ENCODE results near the gene VTA1. TPM values are rescaled to one million over a fixed set of nuclear protein-coding genes. Genes with fewer than 3 reads are reported as not detected.

VTA1 gene
- total and polyA plus RNA-seq, 2 of the 4 experiments (the other 2 are of a cell fraction) = 60.9 to 120 TPM

GRCh38 chr6:142174703-142175102 lies 27.6 kb downstream of the VTA1 start:
- CTCF ChIA-PET = no interaction called here
- H3K23ac ChIP-seq (ENCODE audit: low read depth, low read length) = no peak overlapping the region

More at GRCh38 chr6:142174703-142175102, 27.6 kb downstream of the VTA1 start:
- Histone ChIP-seq H2AK5ac (ENCODE audit: low read depth, low read length) (no peak overlapping the region), H4K8ac (ENCODE audit: low read depth in 2 of 2, low read length in 2 of 2) (no peak overlapping the region), H3K9me1 (ENCODE audit: insufficient read depth, low read length) (peaks cover 3% of the 10 kb centered on the region; the same call in 1 of the 2 replicates), H3K56ac (ENCODE audit: extremely low read depth, insufficient read depth, low read length) (no peak overlapping the region), H3K4me1 (ENCODE audit: control insufficient read depth, insufficient read depth, low read length) (no peaks in the 10 kb centered on the region), H2BK120ac (ENCODE audit: low read depth, low read length) (no peak overlapping the region), H3K9ac (ENCODE audit: low read depth, low read length) (no peak overlapping the region), H2BK20ac (ENCODE audit: low read depth, low read length) (no peak overlapping the region), H3K36me3 (ENCODE audit: control insufficient read depth, insufficient read depth, low read length) (peaks cover 25% of the 10 kb centered on the region), H4K5ac (ENCODE audit: low read depth, low read length) (no peak overlapping the region), H2BK15ac (ENCODE audit: low read depth, low read length) (no peak overlapping the region), H2AFZ (replicated peaks; ENCODE audit: low read length, poor library complexity) (no peak overlapping the region), H3K9me3 (ENCODE audit: control insufficient read depth, insufficient read depth, low read length) (peaks cover 2% of the 10 kb centered on the region; the same call in 1 of the 2 replicates), H4K20me1 (ENCODE audit: insufficient read depth, low read length) (no peaks in the 10 kb centered on the region), H3K4me2 (ENCODE audit: low read depth, low read length) (no peak overlapping the region), H3K4me3 (ENCODE audit: insufficient read depth, low read depth, low read length) (no peak overlapping the region), H2BK5ac (ENCODE audit: low read depth, low read length, poor library complexity, severe bottlenecking) (no peak overlapping the region), H3K79me1 (ENCODE audit: low read depth in 1 of 2, low read length in 2 of 2) (peaks cover 6 to 7% of the 10 kb centered on the region in 2 experiments; a peak in 3 of 4 replicates), H3K18ac (ENCODE audit: low read depth, low read length) (no peak overlapping the region), H4K91ac (ENCODE audit: insufficient read depth, low read depth, low read length) (no peak overlapping the region), H3K27me3 (ENCODE audit: control insufficient read depth, insufficient read depth, low read length) (no peaks in the 10 kb centered on the region), H3K27ac (ENCODE audit: insufficient read depth, low read length) (no peak overlapping the region), H2AK9ac (replicated peaks; ENCODE audit: low read depth, low read length, poor library complexity) (no peak overlapping the region), H3K14ac (replicated peaks; ENCODE audit: low read depth, low read length) (no peak overlapping the region), H3K4ac (ENCODE audit: low read depth, low read length) (no peak overlapping the region)
- ATAC-seq (ENCODE audit: low read depth) (no peak), DNase-seq (no peak)
- dilution Hi-C loops (cut with HindIII; ENCODE audit: low sequenced_read_pairs, unreplicated experiment) = no loop called here
- TF ChIP-seq POLR2A (IDR thresholded peaks at IDR 0.05; ENCODE audit: low read depth, low read length) (no peak), SMC3 (IDR thresholded peaks at IDR 0.05; ENCODE audit: low read depth, low read length) (no peak), MXI1 (IDR thresholded peaks at IDR 0.05; ENCODE audit: borderline replicate concordance, low read depth, low read length) (no peak), ELK1 (IDR thresholded peaks at IDR 0.05; ENCODE audit: borderline replicate concordance, low read depth, low read length) (no peak), RFX5 (IDR thresholded peaks at IDR 0.05; ENCODE audit: low read depth, low read length) (no peak), RAD21 (IDR thresholded peaks at IDR 0.05; ENCODE audit: low read length) (no peak), USF2 (IDR thresholded peaks at IDR 0.05; ENCODE audit: low read depth, low read length) (no peak)
- intact Hi-C loops (cut with micrococcal nuclease) = no loop called here
- POLR2A ChIA-PET (ENCODE audit: unreplicated experiment) = no interaction called here
- in situ Hi-C loops (cut with MboI; ENCODE audit: low sequenced_read_pairs) = no loop called here
- no CpG with 5 or more reads among the region's 6 CpGs for WGBS, 2 experiments (ENCODE audit: extremely low coverage in 2 of 2, insufficient read length in 1 of 2)
- no TSS peak for BruUV-seq (replicated peaks)

Measured in IMR-90 (cell line).